Epithelial cell of esophagus (primary cell): ENCODE results near the gene APOM.

Experiments
- DNase-seq: peaks from one replicate; pipeline ENCODE4 v3.0.0; 2010; ENCODE audit warnings: low read depth
- H3K4me3 ChIP-seq: 2 replicates; pipeline ENCODE4 v1.5.1; 2011; ENCODE audit warnings: mild to moderate bottlenecking, low read length, control low read depth
- TF ChIP-seq, protein P1 (sequence below): IDR thresholded peaks from 2 replicates; pipeline ENCODE4 v1.5.1; 2011; ENCODE audit warnings: low read depth, mild to moderate bottlenecking, low read length, control low read depth, inconsistent platforms; ENCODE audit not compliant: insufficient read depth; ENCODE audit errors: missing control alignments

The APOM gene

DNA sequence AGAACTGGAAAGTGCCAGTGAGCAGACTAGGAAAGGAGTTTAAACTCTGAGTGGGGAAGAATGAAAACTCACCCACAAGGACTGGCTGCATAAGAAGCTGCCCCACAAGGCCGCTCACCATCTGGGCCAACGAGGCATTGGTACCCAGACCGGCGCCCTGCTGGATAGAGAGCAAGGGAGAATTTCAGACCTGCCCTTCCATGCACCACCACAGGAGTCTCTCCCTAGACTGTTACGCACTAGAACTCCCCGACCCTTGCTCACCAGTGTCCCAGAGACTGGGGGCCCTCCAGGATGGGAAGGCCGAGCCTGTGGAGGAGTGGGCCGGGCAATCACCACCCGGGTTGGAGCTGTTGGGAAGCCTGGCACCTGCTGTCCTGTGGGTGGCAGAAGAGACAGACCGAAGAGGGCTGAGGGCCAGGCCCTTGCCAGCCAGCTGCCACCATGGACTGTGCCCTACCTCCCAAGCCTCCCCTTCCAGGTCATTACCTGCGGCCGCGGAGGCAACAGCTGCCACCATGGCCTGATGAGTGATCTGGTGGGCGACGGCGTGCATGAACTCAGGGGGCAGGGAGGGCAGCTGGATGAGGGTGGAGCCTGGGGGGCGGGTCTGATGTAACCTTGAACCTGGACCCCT is 11.8 kb upstream of the APOM start:
- TF ChIP-seq, protein P1, sequence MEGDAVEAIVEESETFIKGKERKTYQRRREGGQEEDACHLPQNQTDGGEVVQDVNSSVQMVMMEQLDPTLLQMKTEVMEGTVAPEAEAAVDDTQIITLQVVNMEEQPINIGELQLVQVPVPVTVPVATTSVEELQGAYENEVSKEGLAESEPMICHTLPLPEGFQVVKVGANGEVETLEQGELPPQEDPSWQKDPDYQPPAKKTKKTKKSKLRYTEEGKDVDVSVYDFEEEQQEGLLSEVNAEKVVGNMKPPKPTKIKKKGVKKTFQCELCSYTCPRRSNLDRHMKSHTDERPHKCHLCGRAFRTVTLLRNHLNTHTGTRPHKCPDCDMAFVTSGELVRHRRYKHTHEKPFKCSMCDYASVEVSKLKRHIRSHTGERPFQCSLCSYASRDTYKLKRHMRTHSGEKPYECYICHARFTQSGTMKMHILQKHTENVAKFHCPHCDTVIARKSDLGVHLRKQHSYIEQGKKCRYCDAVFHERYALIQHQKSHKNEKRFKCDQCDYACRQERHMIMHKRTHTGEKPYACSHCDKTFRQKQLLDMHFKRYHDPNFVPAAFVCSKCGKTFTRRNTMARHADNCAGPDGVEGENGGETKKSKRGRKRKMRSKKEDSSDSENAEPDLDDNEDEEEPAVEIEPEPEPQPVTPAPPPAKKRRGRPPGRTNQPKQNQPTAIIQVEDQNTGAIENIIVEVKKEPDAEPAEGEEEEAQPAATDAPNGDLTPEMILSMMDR: no peak

GRCh38 chr6:31645325-31645724 is 10.4 kb upstream of the APOM start:
- TF ChIP-seq, protein P1: no peak
- no peak overlapping the region for H3K4me3 ChIP-seq
- no peak for DNase-seq

More for the DNA sequence above, 11.8 kb upstream of the APOM start:
- H3K4me3 ChIP-seq: no peak overlapping the region
- DNase-seq: no peak

GRCh38 chr6:31651602-31652191 is 4.0 kb upstream of the APOM start:
- DNase-seq: peak; percentile 84
- TF ChIP-seq, protein P1: no peak
- peak overlapping the region; percentile 60 for H3K4me3 ChIP-seq

GRCh38 chr6:31652925-31653724 is 2.6 kb upstream of the APOM start:
- peak overlapping the region; percentile 60 for H3K4me3 ChIP-seq
- TF ChIP-seq, protein P1: no peak
- DNase-seq: no peak

GRCh38 chr6:31654574-31655348 is 933 bp upstream of the APOM start:
- no peak overlapping the region for H3K4me3 ChIP-seq
- TF ChIP-seq, protein P1: no peak
- no peak for DNase-seq

- TF ChIP-seq, protein P1: no peak
- no peak overlapping the region for H3K4me3 ChIP-seq
- no peak for DNase-seq
Observed at GRCh38 chr6:31657406-31658157, 1.9 kb downstream of the APOM start.
